Effector CD8-positive, alpha-beta T cell (primary cell): ENCODE measurements around the gene AGFG2.
"Not testable (repeated sequence)": the region's sequence is repeated elsewhere in the genome, so short reads cannot be mapped to it uniquely, and the experiment has no call there.

Source experiments
- DNase-seq: peaks from one replicate; lab custom pipeline; 2025; lab: John Stamatoyannopoulos, UW

AGFG2 gene

DNA sequence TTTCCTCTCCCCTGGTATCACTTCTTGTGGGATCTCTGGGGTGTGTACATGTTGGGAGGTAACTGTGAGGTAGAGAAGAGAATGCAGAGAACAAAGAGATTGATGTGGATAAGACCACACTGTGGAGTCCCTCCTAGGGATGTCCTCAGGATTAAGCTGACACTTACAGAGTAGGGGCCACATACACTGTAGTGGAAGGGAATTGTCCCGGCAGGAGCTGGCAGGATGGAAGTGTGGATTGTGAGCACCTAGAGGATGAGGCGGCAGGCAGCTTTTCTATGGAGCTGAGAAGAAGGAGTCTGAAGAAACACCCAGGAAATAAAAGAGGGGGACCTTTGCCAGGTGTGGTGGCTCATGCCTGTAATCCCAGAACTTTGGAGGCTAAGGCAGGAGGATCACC, 13.5 kb downstream of the AGFG2 start:
- no peak for DNase-seq

DNA sequence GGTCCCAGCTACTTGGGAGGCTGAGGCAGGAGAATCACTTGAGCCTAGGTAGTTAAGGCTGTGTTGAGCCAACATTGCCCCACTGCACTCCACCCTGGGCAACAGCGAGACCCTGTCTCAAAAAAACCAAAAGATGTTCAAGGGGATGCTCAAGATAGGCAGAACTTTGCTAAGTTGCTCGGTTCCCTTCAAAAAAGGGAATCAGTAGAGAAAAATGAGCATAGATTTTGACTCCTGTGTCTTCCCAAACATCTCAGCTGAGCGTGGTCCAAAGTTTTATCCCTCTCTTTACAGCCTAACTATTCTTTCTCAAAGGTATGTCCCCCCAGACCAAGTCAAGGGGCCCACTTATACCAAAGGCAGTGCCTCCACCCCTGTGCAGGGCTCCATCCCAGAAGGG, 14.0 kb downstream of the AGFG2 start:
- DNase-seq: no peak

DNA sequence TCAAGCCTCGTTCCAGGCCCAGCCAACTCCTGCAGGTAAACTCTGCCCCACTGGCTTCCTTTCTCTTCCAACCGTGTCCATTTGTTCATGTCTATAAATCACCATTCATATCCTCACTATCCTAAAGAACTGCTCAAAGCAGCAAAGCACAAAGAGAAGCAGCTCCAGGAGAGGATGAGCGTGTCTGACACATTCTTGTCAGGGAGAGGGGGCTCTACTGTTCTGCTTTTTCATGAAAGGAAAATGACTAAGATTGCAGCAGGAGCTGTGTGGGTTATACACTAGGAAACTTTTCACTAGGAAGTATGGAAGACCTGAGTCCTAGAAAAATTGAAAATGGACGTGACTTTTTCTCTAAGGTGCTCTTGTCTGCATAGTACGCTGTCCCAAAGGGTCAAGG, 16.7 kb downstream of the AGFG2 start:
- no peak for DNase-seq

DNA sequence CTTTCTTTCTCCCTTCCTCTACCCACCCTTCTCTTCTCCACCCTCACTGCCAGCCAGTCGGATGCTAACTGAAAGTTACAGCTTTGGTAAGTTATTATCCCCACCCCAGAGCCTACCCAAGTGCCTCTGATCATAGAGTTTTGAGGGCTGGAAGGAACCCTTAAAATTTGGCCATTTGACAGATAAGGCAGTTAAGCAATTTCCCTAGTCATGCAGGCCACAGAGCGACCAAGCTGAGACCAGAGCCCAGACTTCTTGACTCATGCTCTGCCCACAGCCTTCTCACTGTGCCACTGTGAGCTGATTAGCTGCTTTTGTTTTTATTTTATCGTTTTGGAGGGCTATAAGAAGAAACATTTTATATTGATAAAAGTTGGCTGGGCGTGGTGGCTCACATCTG, 17.5 kb downstream of the AGFG2 start:
- no peak for DNase-seq

DNA sequence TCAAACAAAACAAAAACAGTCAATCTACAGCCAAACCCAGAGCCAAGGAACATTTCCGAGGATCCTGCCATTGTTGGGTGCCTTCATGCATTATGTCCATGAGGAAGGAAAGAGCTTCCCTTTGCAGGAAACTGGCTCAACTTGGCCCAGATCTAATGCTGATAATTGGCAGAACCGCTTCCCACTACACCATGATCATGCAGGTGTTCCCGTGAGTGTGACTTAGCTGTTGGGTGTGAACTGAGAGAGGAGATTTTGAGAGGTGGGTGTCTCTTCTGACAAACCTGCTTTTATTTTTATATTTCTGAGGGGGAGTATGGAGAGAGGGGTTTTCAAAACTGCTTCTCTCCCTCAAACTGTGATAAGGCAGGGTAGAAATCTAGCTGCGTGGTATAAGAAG, 20.1 kb downstream of the AGFG2 start:
- no peak for DNase-seq

DNA sequence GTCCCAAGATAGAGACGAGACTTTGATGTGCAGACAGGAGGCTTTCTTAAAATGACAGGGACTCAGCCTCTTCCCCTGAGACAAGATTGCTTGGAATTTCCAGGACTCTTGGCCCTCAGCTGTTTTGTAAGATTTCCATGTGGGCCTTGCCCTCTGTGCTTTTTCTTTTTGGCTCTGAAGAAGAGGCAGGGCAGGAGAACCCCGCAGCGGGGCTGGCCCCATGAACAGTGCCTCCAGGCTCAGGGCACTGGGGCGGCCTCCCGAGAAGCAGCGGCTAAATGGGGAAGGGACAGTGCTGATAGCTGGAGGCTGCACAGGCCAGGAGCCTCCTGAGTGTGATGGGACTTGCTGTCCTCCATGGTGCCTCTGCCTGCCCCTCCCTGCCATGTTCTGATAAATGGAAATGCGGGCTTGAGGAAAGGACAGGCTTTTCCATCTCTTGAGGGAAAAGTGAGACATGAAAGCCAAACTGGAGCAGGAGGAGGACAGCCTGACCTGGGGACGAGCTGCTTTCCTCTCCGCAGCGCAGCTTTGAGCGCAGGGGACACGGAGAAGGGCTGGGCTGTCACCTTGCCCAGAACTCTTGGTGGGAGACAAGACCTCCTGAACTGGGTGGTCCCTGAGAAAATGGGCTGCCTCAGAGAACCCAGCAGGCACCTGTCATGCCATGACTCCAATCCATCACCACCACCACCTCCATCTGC, 22.6 kb downstream of the AGFG2 start:
- DNase-seq: no peak

DNA sequence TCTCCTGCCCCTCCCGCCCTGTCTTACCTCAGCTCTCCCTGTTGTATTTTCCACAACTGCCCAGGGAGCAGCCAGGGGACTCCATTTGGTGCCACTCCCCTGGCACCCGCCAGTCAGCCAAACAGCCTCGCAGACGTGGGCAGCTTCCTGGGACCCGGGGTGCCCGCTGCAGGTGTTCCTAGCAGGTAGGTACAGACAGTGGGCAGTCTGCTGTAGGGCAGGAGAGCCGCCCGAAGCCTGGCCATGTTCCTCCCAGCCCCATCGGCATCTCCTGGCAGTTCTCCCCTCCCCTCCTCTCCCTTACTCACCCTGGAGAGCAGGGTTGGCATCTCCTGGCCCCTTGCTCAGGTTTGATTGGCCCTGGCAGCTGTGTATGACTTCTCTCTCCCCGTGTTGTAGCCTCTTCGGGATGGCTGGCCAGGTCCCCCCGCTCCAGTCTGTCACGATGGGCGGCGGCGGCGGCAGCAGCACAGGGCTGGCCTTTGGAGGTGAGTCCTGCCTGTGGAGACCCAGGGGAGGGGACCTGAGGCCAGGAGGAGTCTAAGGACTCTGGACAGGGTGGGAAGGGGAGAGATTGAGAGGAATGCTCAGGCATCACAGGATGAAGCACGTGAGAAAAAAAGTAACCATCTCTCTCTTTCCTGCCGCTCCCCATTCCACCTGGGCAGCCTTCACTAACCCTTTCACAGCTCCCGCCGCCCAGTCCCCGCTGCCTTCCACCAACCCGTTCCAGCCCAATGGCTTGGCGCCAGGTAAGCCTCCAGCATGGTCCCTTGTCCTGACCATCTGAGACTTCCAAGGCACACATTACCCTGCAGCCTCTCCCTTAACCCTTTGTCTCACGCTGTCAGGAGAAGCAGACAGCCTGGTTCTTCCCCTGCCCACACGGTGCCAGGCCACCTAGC, 23.4 kb downstream of the AGFG2 start:
- no peak for DNase-seq

DNA sequence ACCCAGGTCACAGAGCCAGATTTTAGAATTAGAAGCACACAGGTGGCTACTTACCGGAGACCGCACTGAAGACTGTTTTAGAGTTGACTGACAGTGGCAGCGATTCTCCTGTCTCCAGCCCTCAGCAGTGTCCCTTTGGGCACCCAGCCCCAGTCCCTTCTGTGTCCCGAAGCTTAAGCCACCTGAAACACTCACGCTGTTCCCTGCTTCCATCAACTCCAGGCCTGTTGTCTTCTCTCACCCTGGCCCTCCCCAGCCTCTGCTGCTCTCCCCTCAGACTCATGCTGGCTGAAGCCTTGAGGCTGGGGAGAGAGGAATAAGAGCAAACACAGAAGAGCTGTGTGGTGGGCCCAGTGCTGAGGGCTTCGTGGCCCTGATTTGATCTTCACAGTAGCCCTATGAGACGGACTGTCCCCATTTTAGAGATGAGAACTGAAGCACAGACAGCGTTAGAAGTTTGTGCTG, 24.1 kb downstream of the AGFG2 start:
- DNase-seq: no peak

DNA sequence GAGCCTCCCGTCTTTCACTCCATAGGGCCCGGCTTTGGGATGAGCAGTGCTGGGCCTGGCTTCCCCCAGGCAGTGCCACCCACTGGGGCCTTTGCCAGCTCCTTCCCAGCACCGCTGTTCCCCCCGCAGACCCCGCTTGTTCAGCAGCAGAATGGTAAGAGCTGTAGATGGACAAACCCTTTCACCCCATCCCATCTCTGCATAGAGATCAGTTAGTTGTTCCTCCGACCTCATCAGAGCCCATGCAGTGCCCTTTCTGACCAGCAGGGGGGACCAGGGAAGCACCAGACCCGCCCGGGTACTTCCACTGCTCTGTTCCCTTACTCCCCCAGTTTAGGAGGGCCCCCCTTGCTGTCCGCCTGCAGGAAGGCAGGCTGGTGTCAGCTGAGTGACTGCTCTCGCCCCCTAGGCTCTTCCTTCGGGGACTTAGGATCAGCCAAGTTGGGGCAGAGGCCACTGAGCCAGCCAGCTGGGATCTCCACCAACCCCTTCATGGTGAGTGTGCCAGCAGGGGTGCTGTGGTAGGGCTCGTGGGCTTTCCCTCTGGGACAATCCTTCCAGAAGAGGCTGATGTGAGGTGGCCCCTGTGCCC, 24.9 kb downstream of the AGFG2 start:
- peak; percentile 75 for DNase-seq

DNA sequence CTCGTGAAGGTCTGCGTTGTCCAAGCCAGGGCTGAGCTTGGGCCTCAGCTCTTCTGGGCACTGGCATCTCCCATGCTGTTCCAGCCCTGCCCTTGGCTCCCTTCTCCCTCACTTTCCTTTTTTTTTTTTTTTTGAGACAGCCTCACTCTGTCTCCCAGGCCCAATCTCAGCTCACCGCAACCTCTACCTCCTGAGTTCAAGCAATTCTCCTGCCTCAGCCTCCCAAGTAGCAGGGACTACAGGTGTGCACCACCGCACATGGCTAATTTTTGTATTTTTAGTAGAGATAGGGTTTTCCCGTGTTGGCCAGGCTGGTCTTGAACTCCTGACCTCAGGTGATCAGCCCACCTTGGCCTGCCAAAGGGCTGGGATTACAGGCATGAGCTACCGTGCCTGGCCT, 25.4 kb downstream of the AGFG2 start:
- DNase-seq: not testable (repeated sequence)

DNA sequence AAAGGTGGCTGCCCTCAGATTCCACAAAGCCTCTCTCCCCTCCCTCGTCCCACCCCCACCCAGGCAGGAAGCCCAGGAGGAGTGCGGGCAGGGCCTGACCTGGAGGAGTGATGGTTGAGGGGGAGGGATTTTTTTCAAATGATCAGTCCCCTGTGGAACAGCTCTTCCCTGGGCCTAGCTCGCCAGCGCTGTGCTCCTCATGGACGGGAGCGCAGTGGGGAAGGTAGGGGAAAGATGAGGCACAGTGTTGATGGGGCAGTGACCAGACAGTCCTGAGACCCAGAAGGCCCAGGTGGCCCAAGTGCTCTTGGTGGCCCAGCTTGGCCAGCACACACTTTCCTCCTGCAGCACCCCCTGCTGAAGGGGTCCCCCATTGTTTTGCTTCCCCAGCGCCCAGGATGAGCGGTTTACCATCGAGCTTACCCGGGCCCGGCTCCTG, 26.1 kb downstream of the AGFG2 start:
- no peak for DNase-seq

DNA sequence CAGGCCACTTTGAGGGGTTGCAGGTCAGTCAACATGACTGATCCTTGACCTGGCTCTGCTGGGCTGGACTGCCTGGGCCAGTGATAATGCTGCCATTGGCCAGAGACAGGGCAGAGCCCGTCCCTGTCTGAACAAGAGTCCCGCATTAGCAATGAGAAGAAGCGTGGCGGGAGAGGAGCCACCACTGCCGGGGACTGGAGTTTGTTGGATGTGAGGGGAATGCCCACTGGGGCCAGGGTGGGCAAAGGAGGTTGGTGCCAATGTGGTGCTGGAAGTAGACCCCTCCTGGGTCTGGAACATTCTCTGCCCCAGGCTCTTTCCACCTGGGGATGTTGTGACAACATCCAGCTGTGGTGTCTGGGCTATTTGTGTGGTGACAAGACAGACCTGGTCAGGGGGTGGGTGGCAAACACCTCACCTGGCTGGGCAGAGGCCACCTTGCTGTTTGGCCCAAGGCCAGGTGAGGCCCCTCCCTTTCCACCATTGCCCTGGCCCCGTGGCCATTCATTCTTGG, 27.1 kb downstream of the AGFG2 start:
- DNase-seq: no peak

DNA sequence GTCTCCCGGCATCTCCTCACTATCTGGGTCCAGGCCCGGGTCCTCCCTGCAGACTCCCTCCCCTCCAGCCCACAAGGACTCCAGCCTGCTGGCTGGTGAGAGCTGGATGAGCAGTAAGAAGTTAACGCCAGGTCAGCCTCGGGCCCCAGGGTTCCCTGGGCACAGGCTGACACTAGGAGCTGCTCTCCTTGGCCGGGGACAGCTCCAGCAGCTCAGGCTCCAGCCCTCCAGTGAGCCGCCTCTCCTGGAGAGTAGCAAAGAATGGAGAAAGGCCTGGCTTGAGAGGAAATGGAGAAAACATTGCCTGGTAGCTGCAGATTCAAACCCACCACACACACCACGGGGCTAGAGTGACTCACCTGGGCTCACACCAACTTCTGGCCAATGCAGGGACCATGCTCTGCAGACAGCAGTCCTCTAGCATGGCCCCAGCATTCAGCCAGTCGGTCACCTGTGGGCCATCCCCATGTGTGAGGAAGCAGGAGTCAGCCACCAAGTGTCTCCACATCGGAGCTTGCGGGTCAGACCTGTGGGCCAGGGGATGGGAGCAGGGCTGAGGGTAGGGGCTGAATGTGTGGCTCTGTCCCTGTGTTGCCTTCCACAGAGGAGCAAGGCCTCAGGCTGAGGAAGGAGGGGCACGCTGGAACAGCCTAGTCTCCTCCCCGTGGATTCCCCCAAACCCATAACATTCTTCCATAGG, 28.2 kb downstream of the AGFG2 start:
- no peak for DNase-seq

DNA sequence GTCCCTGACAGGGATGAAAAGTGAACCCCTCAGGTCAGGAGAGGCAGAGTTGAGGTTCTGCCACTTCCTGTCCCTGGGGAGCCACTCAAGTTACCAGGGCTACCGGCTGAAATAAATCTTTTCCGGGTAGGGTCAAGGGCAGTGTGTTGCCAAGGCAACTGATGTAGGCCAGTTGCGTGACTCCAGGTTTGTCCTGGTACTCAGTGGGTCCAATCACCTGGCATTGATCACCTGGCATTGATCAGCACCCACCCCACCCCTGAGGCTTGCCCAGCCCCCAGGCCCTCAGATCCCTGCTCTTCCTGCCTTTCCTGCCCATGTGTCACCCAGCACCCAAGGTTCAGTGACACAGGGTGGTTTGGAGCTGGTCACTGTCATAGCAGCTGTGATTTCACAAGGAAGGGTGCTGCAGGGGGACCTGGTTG, 28.8 kb downstream of the AGFG2 start:
- DNase-seq: no peak

DNA sequence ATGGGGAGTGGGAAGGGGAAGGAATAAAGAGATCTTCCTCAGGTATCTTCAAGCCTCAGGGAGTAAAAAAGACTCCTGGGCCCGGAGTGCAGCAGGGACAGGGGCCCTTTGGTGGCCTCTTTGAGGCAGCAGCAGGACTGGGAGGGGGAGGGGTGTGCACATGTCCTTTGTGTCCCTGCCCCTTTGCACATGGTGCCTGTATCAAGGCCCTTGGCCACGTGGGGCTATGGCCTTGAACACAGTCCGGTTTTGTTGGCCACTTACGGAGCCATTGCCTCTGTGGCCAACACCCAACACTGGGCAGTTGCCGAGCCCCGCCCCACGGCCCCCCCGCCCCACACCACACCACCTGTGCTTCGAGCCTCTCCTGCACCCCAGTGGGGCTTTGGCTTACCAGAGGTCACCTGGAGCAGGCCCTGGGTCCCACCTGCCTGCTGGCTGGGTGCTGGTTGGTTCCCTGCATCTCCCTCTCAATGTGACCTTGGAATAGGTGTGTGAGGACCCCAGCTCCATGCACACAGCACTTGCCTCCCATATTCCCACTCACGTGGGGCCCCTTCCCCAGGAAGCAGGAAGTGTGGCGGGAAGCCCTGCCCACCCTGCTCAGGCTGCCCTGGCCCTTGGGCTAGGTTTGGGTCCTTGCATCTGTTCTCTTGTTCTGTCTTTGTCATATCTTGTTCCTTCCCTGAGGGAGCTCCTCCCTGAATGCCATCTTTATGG, 29.3 kb downstream of the AGFG2 start:
- no peak for DNase-seq

DNA sequence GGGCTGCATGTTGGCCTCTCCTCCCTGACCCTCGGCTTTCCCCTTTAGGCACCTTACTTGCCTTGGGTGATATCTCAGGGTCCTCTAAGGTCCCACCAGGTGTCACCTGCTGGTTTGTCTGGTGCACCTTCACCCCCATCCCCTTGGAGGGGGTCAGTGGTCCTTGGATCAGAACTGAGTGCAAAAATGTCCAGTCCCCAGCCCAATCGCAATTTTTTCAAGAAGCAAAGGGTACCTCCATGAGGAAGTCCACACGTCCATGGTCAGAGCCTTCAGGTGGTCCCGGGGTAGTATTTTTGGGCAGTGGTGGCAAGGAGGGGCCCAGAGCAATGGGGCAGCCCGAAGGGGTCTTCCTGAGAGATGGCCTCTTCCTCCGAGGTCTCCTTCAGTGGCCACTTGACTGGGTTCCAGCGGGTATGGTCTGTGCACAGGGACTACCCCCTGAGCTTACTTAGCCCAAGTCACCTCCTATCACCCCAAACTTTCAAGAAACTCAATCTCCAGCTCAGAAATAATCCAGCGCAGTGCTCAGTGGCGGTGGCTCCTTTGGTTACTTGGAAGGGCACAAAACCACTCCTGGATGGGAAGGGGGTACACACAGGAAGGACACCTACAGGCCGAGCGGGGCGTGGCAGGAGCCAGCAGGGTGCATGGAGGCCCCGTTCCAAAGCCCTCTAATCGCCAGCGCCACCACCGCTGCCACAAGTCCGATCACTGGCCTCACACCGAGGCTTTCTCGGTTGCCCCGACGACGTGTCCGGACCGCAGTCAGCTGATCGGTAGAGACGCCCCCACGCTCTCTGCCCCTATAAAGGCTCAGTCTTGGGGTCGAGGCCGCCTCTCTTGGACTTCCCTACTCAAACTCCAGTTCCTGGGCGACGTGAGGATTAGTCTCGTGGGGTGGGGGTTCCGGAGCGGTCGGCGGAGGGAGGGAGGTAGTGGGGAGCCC, 30.2 kb downstream of the AGFG2 start:
- DNase-seq: peak; percentile 24

DNA sequence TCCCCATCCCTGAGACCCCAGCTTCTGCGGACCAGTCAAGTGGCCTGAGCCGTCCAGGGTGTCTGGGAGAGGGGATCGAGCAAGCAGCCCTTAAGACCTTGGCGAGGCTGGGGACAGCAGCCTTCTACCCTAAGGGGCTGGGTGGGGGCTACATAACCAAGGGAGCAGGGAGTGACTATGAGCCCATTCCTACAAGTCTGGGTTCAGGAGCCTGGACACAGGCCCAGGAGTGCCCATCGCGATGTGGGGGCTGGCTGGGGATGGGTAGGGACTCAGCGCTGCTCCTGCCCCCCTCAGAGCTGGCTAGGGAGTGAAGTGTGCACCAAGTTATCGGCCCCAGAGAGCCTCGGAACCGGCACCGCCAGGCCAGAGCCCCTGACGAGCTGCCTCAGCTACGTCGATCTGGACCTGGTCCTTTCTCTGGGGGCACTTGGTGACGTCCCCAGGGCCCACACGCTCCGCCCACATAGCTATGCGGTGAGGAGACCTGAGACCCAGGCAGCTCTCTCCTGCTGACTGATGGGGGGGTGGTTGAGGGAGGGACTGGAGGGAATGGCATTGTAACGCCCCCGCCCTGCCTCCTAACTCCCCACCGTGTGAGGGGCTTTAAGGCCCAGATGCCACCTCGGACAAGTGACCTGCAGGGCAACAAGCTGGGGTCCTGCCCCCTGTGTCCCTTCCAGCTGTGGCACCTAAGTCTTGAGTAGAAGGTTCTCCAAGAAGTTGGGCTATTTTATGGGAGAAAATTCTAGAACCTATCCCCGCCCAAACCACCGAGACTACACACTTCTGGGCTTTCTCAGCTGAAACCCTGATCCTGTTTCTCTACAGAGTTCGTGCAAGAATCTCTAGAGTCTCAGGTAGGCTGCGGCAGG, 32.2 kb downstream of the AGFG2 start:
- no peak for DNase-seq

DNA sequence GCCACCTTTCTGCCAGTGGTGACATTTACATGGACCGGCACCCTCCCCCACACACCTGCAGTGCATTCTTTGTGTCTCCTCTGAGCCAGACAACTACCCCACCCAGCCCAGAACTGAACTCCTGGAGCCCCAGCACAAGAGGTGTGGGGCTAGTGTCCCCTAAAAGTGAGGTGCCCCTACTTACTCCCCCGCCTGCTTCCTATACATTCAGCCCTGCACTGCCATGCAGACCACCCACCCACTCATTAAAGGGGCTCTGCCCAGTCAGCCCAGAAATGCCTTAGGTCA, 32.8 kb downstream of the AGFG2 start:
- no peak for DNase-seq

DNA sequence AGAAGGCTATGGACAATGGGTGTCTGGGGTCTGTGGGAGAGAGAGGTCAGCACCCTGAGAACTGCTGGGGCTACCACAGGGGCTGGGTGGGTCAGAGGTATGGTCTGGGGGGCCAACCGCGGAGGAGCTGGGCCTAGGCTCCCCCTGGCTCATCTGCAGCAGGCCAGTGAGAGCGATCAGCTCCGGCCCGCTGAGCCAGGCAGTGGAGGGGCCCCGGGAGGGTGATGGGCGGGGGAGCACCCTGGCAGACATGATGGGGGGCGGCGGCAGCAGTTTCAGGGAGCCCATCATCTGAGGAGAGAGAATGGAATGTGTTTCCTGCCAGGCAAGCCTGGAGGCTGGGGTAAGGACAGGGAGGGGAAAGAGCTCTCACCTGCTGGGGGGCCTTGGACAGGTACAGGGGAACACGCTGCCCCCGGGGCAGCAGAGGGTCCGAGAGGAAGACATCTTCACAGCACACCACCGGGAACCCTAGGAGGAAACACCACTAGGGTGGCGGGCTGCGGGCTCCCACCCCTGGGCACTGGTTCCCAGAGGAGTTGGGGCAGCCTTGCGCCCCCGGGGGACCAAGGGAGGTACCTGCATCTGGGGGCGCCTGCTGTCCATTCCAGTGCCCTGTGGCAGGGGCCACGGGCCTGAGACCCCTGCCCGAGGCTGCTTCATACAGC, 33.4 kb downstream of the AGFG2 start:
- DNase-seq: no peak
